GM12878 (cell line): ENCODE data around the gene GLT8D1. TPM values are rescaled to one million over a fixed set of nuclear protein-coding genes. Genes with fewer than 3 reads are reported as not detected.

Experiments used
- ATAC-seq: fragments of 200-7000 bp; cut with Tn5 transposase; 3 replicates; pipeline ENCODE4 v1.9.1; 2020; ENCODE audit warnings: mild to moderate bottlenecking, moderate library complexity
- BruUV-seq: library from RNA; stranded (reverse); fragments of 400-500 nt; replicated peaks from 2 replicates; lab custom pipeline; 2021; lab: Mats Ljungman, UMichigan
- CTCF ChIA-PET: fragments of 300-600 bp; sonication (Branson Sonifier 250); formaldehyde crosslinking; extraction: SDS; loops from one replicate; lab custom pipeline; 2021; ENCODE audit warnings: inconsistent platforms; lab: Yijun Ruan, JAX
- POLR2A ChIA-PET: fragments of 350-600 bp; formaldehyde crosslinking; extraction: SDS; loops from one replicate; lab custom pipeline; 2021; ENCODE audit warnings: inconsistent platforms; lab: Charles Lee
- RAD21 ChIA-PET: fragments of 300-600 bp; sonication (Branson Sonifier 250); formaldehyde crosslinking; loops from one replicate; lab custom pipeline; 2023; ENCODE audit warnings: antibody characterized with exemption; ENCODE audit not compliant: unreplicated experiment; lab: Charles Lee
- SMC1A ChIA-PET: fragments of 300-600 bp; sonication (Branson Sonifier 250); formaldehyde crosslinking; loops from one replicate; lab custom pipeline; 2023; ENCODE audit not compliant: unreplicated experiment, uncharacterized antibody; lab: Charles Lee
- DNase-seq: peaks from one replicate; pipeline ENCODE4 v3.0.0-alpha.2; 2011; ENCODE audit warnings: low read depth, low spot score
- FAIRE-seq: peaks from 3 replicates; lab custom pipeline; 2011; peaks lifted over from hg19 to GRCh38; lab: Jason Lieb, UNC
- H2AFZ ChIP-seq: 2 replicates; pipeline ENCODE4 v1.6.0; 2011; ENCODE audit warnings: low read depth, low read length, control low read depth; ENCODE audit not compliant: control insufficient read depth
- H3K27ac ChIP-seq: 2 replicates; pipeline ENCODE4 v1.5.1; 2011; ENCODE audit warnings: control low read depth; ENCODE audit not compliant: control insufficient read depth, insufficient read depth
- H3K27me3 ChIP-seq, 2 experiments: replicated peaks in 1 of 2; 2 replicates each; pipeline versions ENCODE4 v1.6.0 to v1.6.1; 2011; ENCODE audit warnings: low read length in 1 of 2; ENCODE audit not compliant: control insufficient read depth in 2 of 2, insufficient read depth in 2 of 2
- H3K36me3 ChIP-seq, 2 experiments: 2 replicates each; pipeline ENCODE4 v1.5.1; 2011; ENCODE audit warnings: low read length in 1 of 2; ENCODE audit not compliant: control insufficient read depth in 2 of 2, insufficient read depth in 2 of 2
- H3K4me1 ChIP-seq: 2 replicates; pipeline ENCODE4 v1.6.1; 2011; ENCODE audit warnings: mild to moderate bottlenecking, low read length, moderate library complexity, mixed read lengths; ENCODE audit not compliant: control insufficient read depth, insufficient read depth
- H3K4me2 ChIP-seq: 2 replicates; pipeline ENCODE4 v1.6.0; 2011; ENCODE audit warnings: control low read depth; ENCODE audit not compliant: control insufficient read depth, insufficient read depth
- H3K4me3 ChIP-seq: fragments of 200-600 bp; sonication (generic); 2 replicates; pipeline ENCODE4 v1.5.1; 2016
- H3K79me2 ChIP-seq: 2 replicates; pipeline ENCODE4 v1.6.0; 2011; ENCODE audit warnings: low read length; ENCODE audit not compliant: control insufficient read depth, insufficient read depth
- H3K9ac ChIP-seq: 2 replicates; pipeline ENCODE4 v1.8.0; 2011; ENCODE audit warnings: low read length, control low read depth, mixed read lengths; ENCODE audit not compliant: control insufficient read depth, insufficient read depth
- H3K9me3 ChIP-seq: replicated peaks from 3 replicates; pipeline ENCODE4 v1.5.1; 2011; ENCODE audit warnings: mild to moderate bottlenecking, low read length; ENCODE audit not compliant: control insufficient read depth, insufficient read depth
- H4K20me1 ChIP-seq: 2 replicates; pipeline ENCODE4 v1.6.0; 2011; ENCODE audit not compliant: control insufficient read depth, insufficient read depth
- CBX5 ChIP-seq: sonication (generic); IDR thresholded peaks from 2 replicates; pipeline ENCODE4 v1.6.1; 2016; ENCODE audit warnings: low read depth, moderate library complexity, mild to moderate bottlenecking, inconsistent platforms
- EED ChIP-seq: sonication (generic); IDR thresholded peaks from 2 replicates; pipeline ENCODE4 v1.6.1; 2016; ENCODE audit warnings: antibody characterized with exemption, low read depth
- EGR1 ChIP-seq, 2 experiments: IDR thresholded peaks; 1 replicate in 1 of 2; 2 replicates in 1 of 2; pipeline ENCODE4 v1.6.1; 2011 to 2012; ENCODE audit warnings: low read depth in 2 of 2, low read length in 2 of 2, borderline replicate concordance in 1 of 2, mild to moderate bottlenecking in 1 of 2, moderate library complexity in 1 of 2
- ETV6 ChIP-seq, 2 experiments: fragments of 450-650 bp in 1 of 2; IDR thresholded peaks in 1 of 2; conservative IDR thresholded peaks in 1 of 2; 2 replicates each; pipeline ENCODE4 v1.6.1; 2014; ENCODE audit warnings: antibody characterized with exemption in 1 of 2, borderline replicate concordance in 1 of 2, low read depth in 1 of 2, mild to moderate bottlenecking in 1 of 2, moderate library complexity in 1 of 2
- MEF2A ChIP-seq: IDR thresholded peaks from 2 replicates; pipeline ENCODE4 v1.6.1; 2011; ENCODE audit warnings: low read depth, mild to moderate bottlenecking, low read length, moderate library complexity; ENCODE audit not compliant: insufficient read depth
- NBN ChIP-seq: fragments of 450-650 bp; IDR thresholded peaks from 2 replicates; pipeline ENCODE4 v1.6.1; 2016
- PKNOX1 ChIP-seq: fragments of 450-650 bp; IDR thresholded peaks from 2 replicates; pipeline ENCODE4 v1.6.1; 2016; ENCODE audit warnings: mild to moderate bottlenecking
- SUZ12 ChIP-seq: fragments of 200-600 bp; sonication (generic); IDR thresholded peaks from one replicate; pipeline ENCODE4 v1.6.1; 2018; ENCODE audit warnings: antibody characterized with exemption, mild to moderate bottlenecking; ENCODE audit not compliant: unreplicated experiment
- TCF3 ChIP-seq: IDR thresholded peaks from 2 replicates; pipeline ENCODE4 v1.6.1; 2012; ENCODE audit warnings: low read depth, mild to moderate bottlenecking, low read length, borderline replicate concordance; ENCODE audit not compliant: insufficient read depth
- ZZZ3 ChIP-seq: IDR thresholded peaks from 2 replicates; pipeline ENCODE4 v1.6.1; 2011; ENCODE audit warnings: low read depth; ENCODE audit not compliant: control insufficient read depth, insufficient read length
- WGBS: methylation state at CpG from one replicate; pipeline ENCODE4 v1.1.6; 2016; ENCODE audit warnings: low lambda C conversion rate; ENCODE audit not compliant: insufficient replicate concordance, insufficient coverage; ENCODE audit errors: missing lambda C conversion rate; 5-methylcytosine and 5-hydroxymethylcytosine counted together
- in situ Hi-C: fragments of 300-500 bp; cut with MboI; formaldehyde crosslinking; loops from 9 replicates; pipeline ENCODE4 v1.14.3; 2018; ENCODE audit warnings: mixed read lengths
- intact Hi-C: fragments of 100-400 bp; cut with micrococcal nuclease; formaldehyde crosslinking; loops from one replicate; pipeline ENCODE4 v1.14.2; 2022; ENCODE audit not compliant: unreplicated experiment
- polyA plus RNA-seq, 11 experiments: library from polyadenylated mRNA; depleted of rRNA in 4 of 11; unstranded in 6 of 11; stranded (reverse) in 5 of 11; fragments of >200 nt; fragmentation: Nextera tagmentation in 4 of 11; fragmentation: Illumina TruSeq in 1 of 11; extraction: Ambion mirVana in 4 of 11; extraction: Trizol in 1 of 11; gene quantifications; 1 replicate in 1 of 11; 2 replicates in 10 of 11; pipeline versions ENCODE4 v1.2.1 to v1.2.3, GENCODE V29; 2011 to 2016; ENCODE audit warnings: inconsistent platforms in 2 of 11, missing spikeins in 2 of 11, low read depth in 1 of 11
- total RNA-seq, 4 experiments: library from RNA; depleted of rRNA in 3 of 4; stranded (reverse); fragments of >200 nt in 3 of 4; fragmentation: Illumina TruSeq in 1 of 4; extraction: Trizol in 1 of 4; gene quantifications; 2 replicates each; pipeline versions ENCODE4 v1.2.1 to v1.2.3, GENCODE V29; 2013 to 2021

GLT8D1 gene
- total and polyA plus RNA-seq, 10 of the 15 experiments (the other 5 are each of a cell fraction or from before 2014, with no cell fraction given): 25.3 to 73.4 (median 48.4) TPM

- no peak for TF ChIP-seq CBX5
- TF ChIP-seq MEF2A: no peak
- no peak for TF ChIP-seq EGR1 (IDR thresholded peaks at IDR 0.05; ENCODE audit: borderline replicate concordance in 1 of 2, low read depth in 2 of 2, low read length in 2 of 2)
- no peak for TF ChIP-seq SUZ12
- no peak for TF ChIP-seq NBN
- TF ChIP-seq TCF3: no peak
- TF ChIP-seq EED: no peak
- no peak for TF ChIP-seq ETV6 (conservative IDR thresholded peaks at IDR 0.05 in 1 of 2, IDR thresholded peaks at IDR 0.05 in 1 of 2; ENCODE audit: borderline replicate concordance in 1 of 2, low read depth in 1 of 2)
- TF ChIP-seq ZZZ3: no peak
- no peak for TF ChIP-seq PKNOX1
- ChIA-PET POLR2A (no interaction called here), SMC1A (interaction anchor here (0.7 to 1.9 kb wide), 3 partner anchors 13 to 24 kb away, joined by 4 to 8 read pairs (median 4); no protein-coding TSS in a partner anchor), RAD21 (interaction anchor here (1.7 kb wide), 1 partner anchor 13 kb away, joined by 6 read pairs; no protein-coding TSS in a partner anchor), CTCF (interaction anchor here (0.7 to 2.2 kb wide), 2 partner anchors 12 to 225 kb away, joined by 3 to 9 read pairs; no protein-coding TSS in a partner anchor)
- in situ Hi-C loops: no loop called here
- Histone ChIP-seq H3K36me3 (peaks cover 4 to 25% of the 10 kb centered on the region in 2 experiments), H3K4me2 (no peak overlapping the region; the same call in 1 of the 2 replicates), H3K4me3 (peak overlapping the region; percentile 79; the same call in 1 of the 2 replicates), H3K27me3 (no peaks in the 10 kb centered on the region), H4K20me1 (no peaks in the 10 kb centered on the region), H3K27ac (peak overlapping the region; percentile 35; the same call in 1 of the 2 replicates), H3K79me2 (peaks cover 90% of the 10 kb centered on the region), H3K4me1 (peaks cover 29% of the 10 kb centered on the region), H3K9ac (no peak overlapping the region), H3K9me3 (no peaks in the 10 kb centered on the region), H2AFZ (no peak overlapping the region)
- ATAC-seq: no peak
- BruUV-seq: no TSS peak
- intact Hi-C loops: loop anchor here (10.0 kb wide), 1 partner anchor 229 kb away; the partner anchor contains the start of genes NISCH and TNNC1
- no peak for DNase-seq
- FAIRE-seq: no peak
- 100% methylated on average over 6 of the region's 6 CpGs for WGBS
Observed at GRCh38 chr3:52683611-52684010, 22.0 kb downstream of the GLT8D1 start.
